Activated gamma-delta T cell treated with Interleukin-2 at 50 U/mL for 16 hours (primary cell): ENCODE data around the gene RCOR1.
"Not testable (repeated sequence)": the region's sequence is repeated elsewhere in the genome, so short reads cannot be mapped to it uniquely, and the experiment has no call there.

Experiments used
- DNase-seq: peaks from one replicate; pipeline ENCODE4 v3.0.0-alpha.2; 2020

RCOR1 gene

DNA sequence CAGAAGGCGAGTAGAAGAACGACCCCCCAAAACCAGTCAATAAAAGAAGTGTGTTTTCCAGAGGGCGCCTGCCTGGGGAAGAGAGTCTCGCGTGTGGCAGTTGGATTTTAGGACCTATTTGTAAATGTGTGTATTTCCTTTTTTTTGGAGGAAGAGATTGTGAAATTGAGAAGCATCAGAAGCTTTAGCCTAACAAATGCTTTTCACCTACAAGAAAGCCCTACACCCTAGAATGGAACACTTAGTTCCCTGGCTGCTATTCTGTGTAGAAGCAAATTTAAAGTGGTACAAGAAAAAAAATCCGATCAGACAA lies 1.3 kb downstream of the RCOR1 start:
- DNase-seq: no peak

DNA sequence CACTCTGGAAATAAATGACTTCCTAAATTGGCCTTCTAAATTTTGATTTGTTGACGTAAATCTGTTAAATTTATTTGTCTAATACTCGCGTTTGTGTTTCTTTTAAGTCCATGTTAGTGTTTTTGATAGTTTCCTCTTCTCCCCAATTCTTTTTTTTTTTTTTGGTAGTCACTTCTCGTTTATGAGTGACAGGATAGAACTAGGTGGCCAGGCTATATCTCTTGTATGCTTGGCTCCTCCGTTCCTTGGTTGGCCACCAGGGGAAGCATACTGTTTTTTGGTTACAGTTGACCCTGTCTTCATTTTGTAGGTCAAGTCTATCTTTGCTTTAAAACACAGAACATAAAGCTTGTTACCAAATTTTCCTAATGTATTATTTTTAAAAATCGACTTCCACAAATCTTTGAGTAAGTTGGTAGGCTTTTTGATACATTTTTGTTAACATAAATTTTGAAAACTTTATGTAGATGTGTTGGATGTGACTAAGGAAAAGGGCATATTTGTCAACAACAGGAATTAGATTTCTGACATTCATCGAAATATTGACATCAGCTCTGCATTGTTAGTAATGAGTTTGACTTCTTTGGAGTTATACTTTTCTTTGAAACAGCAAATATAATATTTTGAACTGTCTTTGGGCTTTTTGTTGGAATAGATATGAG lies 2.2 kb downstream of the RCOR1 start:
- peak; percentile 49 for DNase-seq

DNA sequence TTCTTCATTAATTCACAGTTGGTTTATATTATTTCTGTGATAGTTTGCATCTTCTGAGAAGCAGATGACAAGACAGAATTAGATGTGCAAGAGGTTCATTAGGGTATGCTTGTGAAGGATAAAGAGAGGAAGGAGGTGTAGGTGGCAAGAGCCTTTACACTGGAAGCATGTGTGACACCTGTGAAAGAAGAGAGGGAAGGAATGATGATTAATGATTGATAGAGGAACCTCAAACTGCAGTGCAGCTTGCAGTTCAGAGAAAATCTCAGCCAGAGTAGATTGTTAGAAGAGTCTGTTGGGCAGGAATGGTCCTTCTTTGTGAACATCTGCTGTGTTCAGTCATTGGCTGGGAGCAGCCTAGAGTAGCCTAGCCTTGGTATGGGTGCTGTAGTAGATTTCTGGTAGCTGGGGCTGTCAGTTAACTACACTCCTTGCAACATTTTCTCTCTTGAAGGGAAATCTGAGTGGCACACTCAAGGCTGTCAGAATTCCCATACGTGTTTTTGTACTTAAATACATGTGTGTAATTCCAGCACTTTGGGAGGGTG lies 9.0 kb downstream of the RCOR1 start:
- DNase-seq: no peak

DNA sequence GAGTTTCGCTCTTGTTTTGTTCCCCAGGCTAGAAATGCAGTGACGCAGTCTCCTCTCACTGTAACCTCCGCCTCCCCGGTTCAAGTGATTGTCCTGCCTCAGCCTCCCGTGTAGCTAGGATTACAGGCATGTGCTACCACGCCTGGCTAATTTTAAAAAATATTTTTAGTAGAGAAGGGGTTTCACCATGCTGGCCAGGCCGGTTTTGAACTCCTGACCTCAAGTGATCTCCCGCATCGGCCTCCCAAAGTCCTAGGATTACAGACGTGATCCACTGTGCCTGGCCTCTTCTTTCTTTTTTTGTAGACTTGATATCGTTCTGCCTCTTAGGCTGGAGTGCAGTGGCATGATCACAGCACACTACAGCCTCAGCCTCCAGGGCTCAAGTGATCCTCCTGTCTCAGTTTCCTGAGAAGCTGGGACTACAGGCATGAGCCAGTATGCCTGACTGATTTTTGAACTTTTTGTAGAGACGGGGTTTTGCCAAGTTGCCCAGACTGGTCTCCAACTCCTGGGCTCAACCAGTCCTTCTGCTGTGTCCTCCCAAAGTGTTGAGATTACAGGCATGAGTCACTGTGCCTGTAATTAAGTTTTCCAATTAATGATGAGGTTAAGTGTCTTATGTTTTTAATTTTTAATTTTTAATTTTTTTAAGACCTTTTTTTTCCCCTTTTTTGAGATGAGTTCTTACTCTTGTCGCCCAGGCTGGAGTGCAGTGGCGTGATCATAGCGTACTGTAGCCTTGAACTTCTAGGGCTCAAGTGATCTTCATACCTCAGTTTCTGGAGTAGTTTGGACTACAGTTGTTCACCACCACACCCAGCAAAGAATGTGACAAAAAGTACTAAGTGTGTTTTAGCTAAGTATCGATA lies 10.2 kb downstream of the RCOR1 start:
- DNase-seq: no peak

DNA sequence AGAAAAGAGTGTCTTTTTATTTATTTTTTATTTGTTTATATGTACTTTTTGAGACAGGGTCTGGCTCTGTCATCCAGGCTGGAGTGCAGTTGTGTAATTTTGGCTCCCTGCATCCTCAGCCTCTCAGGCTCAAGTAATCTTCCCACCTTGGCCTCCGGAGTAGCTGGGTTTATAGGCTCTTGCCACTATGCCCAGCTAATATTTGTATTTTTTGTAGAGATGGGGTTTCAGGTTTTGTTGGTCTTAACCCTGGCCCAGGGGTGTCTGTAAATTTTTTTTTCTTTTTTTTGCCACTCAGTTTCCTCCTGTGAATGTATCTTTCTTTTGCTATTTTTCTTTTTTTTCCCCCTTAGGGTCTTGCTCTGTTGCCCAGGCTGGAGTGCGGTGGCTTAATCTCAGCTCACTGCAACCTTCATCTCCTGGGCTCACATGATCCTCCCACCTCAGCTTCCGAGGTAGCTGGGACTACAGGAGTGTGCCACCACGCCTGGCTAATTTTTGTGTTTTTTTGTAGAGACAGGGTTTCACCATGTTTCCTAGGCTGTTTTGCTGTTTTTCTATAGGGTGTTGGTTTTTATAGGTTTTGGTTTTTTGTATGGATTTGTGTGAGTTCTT lies 11.0 kb downstream of the RCOR1 start:
- DNase-seq: no peak

DNA sequence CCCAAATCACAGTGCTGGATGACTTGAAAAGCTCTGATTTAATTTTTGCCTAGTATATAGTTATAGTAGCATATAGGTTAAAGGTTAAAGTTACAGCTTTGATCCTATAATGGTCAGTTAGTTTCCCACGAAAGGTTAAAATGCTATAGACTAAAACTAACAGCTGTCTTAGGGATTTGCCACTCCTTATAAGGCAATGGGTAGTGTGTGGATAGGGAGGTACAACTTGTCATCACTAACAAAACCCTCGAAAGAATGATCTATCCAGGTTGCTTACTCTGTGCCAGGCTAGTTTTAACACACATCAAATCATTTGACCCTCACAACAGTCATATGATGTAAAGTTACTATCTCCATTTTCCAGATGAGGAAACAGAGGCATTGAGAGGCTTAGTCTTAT lies 11.7 kb downstream of the RCOR1 start:
- no peak for DNase-seq

DNA sequence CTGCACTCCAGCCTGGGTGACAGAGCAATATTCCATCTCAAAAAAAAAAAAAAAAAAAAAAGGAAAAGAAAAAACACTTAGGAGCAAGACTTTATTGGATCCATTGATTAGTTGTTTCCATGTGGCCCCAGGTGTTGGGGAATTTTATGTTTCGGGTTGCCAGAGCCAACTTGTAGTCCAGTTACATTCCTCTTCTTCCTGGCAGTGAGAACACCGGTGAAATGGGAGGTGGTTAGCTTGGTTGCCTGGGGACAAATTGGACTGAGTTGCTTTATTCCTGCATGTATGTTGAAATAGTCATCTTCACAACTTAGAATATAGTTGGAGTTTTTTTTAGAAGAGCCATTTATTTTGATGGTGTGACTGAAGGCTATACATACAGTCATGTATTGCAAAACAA lies 12.6 kb downstream of the RCOR1 start:
- DNase-seq: no peak

DNA sequence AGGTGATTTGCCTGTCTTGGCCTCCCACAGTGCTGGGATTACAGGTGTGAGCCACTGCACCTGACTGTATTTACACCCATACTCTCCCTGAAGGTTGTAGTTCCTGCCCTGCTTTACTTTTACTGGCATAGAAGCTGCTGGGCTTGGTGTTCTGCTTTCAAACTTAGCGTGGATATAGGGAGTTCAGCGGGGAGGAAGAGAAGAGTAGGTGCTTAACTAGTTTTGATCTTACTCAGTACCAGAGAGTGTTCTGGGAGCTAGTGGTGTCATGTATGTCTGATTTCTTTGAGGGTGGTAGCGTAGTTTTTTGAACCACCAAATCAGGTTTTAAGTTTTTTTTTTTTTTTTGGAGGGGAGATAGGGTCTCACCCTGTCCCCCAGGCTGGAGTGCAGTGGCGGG lies 13.8 kb downstream of the RCOR1 start:
- no peak for DNase-seq

DNA sequence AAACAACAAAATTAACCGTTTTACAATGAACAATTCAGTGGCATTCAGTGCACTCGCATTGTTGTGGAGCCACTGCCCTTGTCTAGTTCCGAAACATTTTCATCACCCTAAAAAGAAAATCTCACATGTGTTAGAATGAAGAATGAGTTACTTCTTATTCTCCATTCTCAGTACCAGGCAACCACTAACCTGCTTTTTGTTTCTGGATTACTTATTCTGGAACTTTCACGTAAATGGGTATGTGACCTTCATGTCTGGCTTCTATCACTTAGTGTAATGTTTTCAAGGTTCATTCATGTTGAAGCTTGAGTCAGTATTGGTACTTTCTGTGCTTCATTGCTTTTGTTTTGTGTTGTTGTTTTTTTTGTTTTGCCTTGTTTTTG lies 15.6 kb downstream of the RCOR1 start:
- DNase-seq: no peak

DNA sequence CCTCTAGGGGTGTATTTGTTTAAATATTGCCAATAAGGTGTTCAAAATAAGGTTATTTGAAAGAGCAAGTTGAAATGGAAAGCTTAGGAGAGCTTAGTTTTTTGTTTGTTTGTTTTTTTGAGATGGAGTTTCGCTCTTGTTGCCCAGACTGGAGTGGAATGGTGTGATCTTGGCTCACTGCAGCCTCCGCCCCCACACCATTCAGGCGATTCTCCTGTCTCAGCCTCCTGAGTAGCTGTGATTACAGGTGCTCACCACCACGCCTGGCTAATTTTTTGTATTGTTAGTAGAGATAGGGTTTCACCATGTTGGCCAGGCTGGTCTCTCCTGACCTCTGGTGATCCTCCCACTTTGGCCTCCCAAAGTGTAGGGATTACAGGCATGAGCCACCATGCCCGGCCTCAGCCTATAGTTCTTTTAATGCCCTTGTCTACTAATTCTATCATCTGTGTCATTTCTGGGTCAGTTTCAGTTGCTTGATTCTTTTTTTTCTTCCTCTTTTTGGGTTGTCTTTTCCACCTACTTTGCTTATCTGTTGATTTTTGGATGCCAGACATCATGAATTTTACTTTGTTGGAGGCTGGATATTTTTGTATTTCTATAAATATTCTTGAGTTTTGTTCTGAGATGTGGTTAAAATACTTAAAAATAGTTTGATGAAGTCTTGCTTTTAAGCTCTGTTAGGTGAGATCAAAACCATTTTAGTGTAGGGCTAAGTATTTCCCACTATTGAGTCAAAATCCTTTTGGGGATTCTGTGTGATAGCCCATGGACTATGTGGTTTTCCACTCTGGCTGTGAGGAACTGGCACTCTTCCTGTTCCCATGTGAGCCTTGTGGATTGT lies 18.7 kb downstream of the RCOR1 start:
- no peak for DNase-seq

DNA sequence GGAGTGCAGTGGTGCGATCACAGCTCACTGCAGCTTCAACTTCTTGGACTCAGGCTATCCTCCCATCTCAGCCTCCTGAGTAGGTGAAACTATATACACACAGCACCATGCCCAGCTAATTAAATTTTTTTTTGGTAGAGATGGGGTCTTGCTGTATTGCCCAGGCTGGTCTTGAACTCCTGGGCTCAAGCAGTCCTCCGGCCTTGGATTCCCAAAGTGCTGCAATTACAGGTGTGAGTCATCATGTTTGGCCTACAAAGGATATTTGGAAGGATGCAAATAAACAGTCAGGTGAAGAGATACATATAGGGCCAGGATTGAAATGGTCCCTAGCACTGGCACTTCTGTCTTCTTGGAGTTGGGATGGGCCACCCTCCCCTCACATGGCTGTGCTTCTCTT lies 23.9 kb downstream of the RCOR1 start:
- no peak for DNase-seq

DNA sequence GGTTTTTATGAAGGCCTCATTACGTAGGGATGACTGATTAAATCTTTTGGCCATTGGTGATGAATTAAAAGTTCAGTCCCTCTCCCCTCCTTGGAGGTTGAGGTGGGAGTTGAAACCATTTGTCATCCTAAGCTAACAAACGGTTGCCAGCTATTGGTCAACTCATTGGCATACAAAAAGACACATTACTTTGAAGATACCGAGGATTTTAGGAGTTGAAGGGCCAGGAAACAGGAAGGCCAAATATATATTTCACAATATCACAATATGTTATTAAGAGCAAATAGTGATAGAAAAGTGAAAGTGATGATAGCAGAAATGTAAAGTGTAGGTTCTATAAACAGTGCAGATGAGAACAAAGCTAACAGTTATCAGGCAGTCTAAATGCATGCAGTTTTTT lies 24.4 kb downstream of the RCOR1 start:
- no peak for DNase-seq

DNA sequence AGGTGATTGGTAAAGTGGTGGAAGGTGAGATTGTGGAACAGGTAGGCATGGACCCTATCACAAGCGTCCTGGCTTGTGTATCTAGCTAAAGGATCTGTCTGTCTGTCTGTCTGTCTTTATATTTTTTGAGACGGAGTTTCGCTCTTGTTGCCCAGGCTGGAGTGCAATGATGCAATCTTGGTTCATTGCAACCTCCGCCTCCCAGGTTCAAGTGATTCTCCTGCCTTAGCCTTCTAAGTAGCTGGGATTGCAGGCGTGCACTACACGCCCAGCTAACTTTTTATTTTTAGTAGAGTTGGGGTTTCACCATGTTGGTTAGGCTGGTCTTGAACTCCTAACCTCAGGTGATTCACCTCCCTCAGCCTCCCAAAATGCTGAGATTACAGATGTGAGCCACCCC lies 26.6 kb downstream of the RCOR1 start:
- DNase-seq: not testable (repeated sequence)

DNA sequence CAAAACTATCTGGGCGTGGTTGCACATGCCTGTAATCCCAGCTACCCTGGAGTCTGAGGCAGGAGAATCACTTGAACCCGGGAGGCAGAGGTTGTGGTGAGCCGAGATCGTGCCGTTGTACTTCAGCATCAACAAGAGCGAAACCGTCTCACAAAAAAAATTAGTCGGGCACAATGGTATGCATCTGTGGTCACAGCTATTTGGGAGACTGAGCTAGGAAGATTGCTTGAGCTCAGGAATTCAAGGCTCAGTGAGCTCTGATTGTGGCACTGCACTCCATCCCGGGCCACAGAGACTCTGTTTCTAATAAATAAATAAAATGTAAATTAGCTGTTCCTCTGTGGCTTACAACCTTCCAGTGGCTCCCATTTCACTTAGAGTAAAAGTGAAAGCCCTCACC lies 28.0 kb downstream of the RCOR1 start:
- DNase-seq: no peak

DNA sequence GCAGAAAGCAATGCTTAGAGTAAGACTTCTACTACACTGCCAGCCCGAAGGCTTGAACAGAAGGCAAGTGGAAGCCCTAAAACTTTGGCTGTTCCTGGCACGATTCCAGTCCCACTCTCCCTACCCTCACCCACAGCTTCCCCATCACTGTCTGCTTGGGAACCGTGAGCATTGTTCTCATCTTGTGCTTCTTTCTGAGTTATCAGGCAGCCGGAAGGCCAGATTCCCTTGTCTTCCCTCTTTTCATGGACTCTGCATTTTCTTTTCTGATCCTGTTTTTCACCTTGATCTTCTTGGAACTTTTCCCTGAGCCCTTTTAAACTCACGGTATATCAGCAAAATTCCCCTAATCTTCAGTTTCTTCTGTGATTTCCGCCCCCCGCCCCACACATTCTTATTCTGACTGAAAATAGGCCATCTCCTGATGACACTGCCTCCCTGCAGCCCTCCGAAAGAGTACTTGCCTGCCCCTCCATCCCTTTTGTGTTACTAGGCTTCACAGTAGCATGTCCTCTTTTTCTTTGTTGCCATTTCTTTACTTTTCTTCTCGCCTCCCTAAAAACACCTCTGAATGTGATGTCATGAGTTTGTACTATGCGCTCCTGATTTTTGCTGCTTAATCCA lies 29.9 kb downstream of the RCOR1 start:
- no peak for DNase-seq

DNA sequence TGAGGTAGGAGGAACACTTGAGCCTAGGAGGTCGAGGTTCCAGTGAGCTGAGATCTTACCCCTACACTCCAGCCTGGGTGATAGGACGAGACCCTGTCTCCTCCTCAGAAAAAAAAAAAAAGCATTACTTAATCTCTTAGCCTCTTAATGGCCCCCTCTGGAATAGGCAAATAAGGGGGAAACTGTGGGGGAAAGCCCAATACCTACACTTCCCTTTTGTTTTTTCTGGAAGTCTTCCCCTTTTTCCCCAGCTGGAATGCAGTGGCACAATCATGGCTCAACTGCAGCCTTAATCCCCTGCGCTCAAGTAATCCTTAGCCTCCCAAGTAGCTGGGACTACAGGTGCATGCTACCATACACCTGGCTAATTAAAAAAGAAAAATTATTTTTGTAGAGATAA lies 32.2 kb downstream of the RCOR1 start:
- DNase-seq: no peak

DNA sequence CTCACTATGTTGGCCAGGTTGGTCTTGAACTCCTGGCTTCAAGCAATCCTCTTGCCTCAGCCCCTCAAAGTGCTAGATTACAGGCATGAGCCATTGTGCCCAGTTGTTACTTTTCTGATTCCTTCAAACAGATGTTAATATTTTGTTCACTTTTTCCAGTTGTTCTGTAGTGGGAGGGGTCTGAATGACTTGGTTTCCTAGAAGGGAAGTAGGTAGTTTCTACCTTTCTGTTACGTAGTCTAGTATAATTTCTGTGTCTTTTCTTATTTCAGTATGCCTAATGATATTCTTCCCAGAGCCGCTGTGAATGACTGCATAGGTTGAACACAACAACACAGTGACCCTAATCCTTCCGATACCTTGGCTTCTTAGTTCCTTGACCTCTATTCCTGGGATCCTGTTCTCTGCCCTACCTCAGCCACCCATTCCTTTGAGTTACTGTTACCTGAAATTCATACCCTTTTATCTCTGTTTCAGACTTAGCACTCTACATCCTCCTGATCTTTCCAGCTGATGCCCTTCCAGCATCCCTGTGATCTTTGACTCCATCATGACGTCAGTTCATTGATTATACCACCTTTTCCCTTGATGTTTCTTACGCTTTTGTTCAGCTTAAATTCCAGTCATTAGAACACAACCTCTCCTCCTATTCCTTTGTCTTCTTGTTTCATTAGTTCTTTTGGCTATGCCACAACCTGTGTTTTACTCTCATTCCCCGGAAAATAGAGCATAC lies 33.3 kb downstream of the RCOR1 start:
- DNase-seq: no peak

DNA sequence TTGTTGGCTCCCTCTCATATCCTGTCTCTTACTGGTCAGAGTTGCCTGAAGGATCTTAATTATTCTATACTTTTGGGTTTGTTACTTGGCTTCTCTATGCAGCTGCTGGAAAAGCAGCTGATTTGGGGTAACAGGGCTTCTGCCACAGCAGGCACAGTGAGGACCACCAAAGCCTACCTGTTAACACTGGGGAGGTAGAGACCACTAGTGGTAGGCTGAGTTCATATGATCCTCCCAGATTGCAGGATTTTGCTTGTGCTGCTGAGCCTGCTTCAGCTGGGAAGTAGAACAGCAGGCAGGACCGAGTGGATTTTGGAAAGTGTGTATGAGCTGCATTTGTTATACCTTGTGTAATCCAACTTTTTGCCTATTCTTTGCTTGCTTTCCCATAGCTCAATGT lies 34.1 kb downstream of the RCOR1 start:
- no peak for DNase-seq

DNA sequence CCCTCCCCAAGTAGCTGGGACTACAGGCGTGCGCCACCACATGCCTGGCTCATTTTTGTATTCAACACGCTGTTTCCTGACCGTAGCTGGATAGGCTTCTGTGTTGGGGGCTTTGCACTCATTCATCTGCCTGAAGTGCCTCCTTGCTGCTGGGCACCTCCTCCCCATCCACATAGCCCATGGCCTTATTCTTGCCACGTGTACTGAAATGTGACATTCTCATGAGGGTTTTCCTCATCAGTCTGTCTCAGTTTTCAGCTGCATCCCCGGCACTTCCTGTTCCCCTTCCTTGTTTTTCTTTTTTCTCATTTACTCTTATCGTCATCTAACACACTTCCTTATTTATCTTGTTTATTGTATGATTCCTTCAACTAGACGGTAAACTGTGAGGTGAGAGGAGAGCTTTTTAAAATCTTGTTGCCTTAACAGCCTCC lies 36.6 kb downstream of the RCOR1 start:
- DNase-seq: no peak

DNA sequence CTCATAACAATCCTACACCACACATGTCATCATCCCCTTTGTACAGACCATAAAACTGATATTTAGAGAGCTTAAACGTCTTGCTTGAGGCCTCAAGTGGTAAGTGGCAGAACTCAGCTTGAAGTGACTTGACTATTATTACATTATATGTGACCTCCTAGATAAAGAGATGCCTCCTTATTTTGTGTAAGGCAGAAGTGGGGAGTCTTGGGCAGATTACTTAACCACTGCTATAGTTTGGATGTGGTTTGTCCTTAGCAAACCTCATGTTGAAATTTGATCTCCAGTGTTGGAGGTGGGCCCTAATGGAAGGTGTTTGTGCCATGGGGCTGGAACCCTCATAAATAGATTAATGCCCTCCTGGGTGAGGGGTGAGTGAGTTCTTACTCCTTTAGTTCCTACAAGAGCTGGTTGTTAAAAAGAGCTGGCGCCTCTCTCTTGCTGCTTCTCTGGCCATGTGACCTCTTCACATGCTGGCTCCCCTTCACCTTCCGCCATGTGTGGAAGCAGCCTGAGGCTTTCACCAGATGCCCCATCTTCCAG lies 37.4 kb downstream of the RCOR1 start:
- DNase-seq: no peak

DNA sequence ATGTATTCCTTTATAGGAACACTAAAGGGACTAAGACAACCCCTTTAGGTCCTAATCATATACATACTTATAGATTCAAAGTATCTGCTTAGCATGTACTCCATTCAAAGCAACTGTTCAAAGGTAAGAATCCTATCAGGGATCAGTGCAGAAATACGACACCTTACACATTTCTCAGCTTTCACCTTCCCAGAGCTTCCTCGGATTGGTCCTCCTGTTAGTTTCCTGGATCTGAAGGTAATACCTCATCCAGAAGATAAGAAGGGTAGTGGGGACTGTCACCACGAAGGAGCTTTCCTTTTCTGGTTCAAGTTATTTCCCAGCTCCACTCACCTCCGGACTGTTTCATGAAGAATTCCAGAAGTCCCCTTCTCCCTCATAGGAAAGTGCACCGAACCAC lies 38.0 kb downstream of the RCOR1 start:
- no peak for DNase-seq

DNA sequence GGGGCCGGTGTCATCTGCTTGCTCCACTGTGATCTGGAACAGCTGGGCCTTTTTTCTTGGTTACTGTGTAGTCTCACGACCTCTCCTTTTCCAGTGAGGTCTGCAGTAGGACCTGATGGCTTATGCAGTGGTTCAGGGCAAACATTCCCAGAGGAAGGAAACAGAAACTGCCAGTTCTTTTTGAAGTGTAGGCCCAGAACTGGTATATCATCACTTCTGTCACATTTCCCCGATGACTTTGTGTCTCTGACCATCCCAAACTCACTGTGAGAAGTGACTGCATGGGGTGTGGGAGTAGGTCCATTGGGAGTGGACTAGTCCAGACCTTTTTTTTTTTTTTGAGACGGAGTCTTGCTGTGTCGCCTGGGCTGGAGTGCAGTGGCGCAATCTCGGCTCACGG lies 38.4 kb downstream of the RCOR1 start:
- DNase-seq: no peak
